HFFc6 (cell line): Measurements from ENCODE around the gene CDK5R2. TPM values are rescaled to one million over a fixed set of nuclear protein-coding genes. Genes with fewer than 3 reads are reported as not detected.

Source experiments
- DNase-seq: peaks from one replicate; pipeline ENCODE4 v3.0.0-alpha.2; 2018
- H3K27ac Mint-ChIP-seq: 2 replicates; pipeline ENCODE4 v1.8.0; 2020; ENCODE audit warnings: mild to moderate bottlenecking, mixed read lengths
- H3K27me3 Mint-ChIP-seq: 2 replicates; pipeline ENCODE4 v1.8.0; 2021; ENCODE audit warnings: mild to moderate bottlenecking, moderate library complexity, mixed read lengths; ENCODE audit not compliant: insufficient read depth
- H3K36me3 Mint-ChIP-seq: 2 replicates; pipeline ENCODE4 v1.8.0; 2021; ENCODE audit warnings: low read depth, mixed read lengths
- H3K4me1 Mint-ChIP-seq: 2 replicates; pipeline ENCODE4 v1.8.0; 2020; ENCODE audit warnings: low read depth, mixed read lengths
- H3K4me3 Mint-ChIP-seq: 2 replicates; pipeline ENCODE4 v1.8.0; 2020; ENCODE audit warnings: mild to moderate bottlenecking, moderate library complexity, mixed read lengths
- H3K9me3 Mint-ChIP-seq: 2 replicates; pipeline ENCODE4 v1.8.0; 2020; ENCODE audit warnings: mild to moderate bottlenecking, mixed read lengths
- total RNA-seq, 6 experiments: library from RNA; stranded (reverse); fragmentation: NEBNext Ultra II Directional; extraction: Animal tissue kit (Norgen Biotek cat#: 25700); gene quantifications; 2 replicates in 1 of 6; 3 replicates in 5 of 6; pipeline ENCODE4 v1.2.3, GENCODE V29; 2021
- TF ChIP-seq, protein P1 (sequence below): fragments of 200-600 bp; sonication (generic); IDR thresholded peaks from 2 replicates; pipeline ENCODE4 v1.5.0; 2021; ENCODE audit warnings: antibody characterized with exemption, mild to moderate bottlenecking

The CDK5R2 gene
- total RNA-seq, 6 experiments from 2014 or later = 0.07 to 0.15 (median 0.08) TPM; not detected in 2

DNA sequence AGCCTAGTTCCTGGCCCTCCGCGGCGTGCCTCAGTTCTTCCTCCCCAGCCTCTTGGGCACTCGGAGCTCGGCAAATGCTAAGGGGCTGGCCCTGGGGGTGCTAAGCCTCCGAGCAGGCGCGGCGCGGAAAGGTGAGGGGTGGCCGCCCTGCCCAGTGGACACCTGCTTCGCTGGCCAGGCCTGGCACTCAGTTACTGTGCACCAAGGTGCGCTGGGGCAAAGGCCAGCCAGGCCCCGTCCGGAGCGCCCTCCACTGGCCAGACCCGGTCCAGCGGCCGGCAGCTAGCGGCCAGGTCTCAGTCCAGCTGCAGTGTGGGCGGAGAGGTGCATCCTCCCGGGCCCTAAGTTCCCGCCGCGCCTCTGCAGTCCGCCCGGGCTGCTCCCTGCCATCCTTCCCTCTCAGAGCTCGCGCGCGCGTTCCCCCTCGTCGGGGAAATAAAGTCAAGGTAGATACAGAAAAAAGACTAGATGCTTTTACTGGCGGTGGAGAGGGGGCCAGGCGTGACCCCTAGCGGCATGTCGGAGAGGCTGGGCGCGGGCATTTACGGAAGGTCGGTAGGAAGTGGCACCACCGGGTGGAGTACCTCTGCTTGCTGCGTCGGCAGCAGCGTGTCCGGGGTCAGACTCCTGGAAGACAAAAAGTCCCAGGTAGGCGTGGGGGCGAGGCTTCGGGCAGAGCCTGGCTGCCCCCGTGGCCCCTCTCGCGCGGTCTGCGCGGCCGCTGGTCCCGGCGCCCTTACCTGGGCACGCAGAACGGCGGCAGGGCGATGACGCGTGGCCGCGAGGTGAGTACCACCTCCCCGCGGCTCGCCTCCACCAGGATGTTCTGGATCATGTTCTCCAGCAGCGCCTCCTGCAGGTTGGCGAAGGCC lies 43.2 kb downstream of the CDK5R2 start:
- Mint-ChIP-seq H3K27ac (no peak overlapping the region), H3K36me3 (no peaks in the 10 kb centered on the region)
- no peak for DNase-seq

DNA sequence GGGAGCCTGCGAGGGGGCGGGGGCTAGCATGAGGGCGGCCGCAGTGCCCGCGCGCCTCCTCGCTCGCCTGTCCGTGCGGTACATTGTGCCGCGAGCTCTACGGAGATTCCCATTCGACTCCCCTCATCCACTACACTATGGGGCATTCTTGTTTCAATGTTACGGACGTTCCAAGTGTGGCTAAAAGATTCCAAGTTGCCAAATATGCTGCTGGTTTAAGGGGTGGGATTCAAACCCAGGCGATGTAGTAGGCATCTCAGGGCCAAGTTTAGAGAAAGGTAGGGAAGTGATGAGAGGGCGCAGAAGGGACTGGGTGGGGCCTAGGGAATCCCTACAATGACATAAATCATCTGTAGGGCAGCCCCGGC lies 43.8 kb downstream of the CDK5R2 start:
- no peak for DNase-seq
- TF ChIP-seq, protein P1, sequence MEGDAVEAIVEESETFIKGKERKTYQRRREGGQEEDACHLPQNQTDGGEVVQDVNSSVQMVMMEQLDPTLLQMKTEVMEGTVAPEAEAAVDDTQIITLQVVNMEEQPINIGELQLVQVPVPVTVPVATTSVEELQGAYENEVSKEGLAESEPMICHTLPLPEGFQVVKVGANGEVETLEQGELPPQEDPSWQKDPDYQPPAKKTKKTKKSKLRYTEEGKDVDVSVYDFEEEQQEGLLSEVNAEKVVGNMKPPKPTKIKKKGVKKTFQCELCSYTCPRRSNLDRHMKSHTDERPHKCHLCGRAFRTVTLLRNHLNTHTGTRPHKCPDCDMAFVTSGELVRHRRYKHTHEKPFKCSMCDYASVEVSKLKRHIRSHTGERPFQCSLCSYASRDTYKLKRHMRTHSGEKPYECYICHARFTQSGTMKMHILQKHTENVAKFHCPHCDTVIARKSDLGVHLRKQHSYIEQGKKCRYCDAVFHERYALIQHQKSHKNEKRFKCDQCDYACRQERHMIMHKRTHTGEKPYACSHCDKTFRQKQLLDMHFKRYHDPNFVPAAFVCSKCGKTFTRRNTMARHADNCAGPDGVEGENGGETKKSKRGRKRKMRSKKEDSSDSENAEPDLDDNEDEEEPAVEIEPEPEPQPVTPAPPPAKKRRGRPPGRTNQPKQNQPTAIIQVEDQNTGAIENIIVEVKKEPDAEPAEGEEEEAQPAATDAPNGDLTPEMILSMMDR = no peak
- peaks cover 58% of the 10 kb centered on the region for H3K27me3 Mint-ChIP-seq
- H3K4me3 Mint-ChIP-seq = no peak overlapping the region
- H3K36me3 Mint-ChIP-seq = no peaks in the 10 kb centered on the region
- no peaks in the 10 kb centered on the region for H3K4me1 Mint-ChIP-seq
- H3K27ac Mint-ChIP-seq = no peak overlapping the region
- no peaks in the 10 kb centered on the region for H3K9me3 Mint-ChIP-seq

More for the DNA sequence above, 43.2 kb downstream of the CDK5R2 start:
- no peaks in the 10 kb centered on the region for H3K9me3 Mint-ChIP-seq
- H3K27me3 Mint-ChIP-seq = peaks cover 61% of the 10 kb centered on the region
- H3K4me1 Mint-ChIP-seq = no peaks in the 10 kb centered on the region
- no peak overlapping the region for H3K4me3 Mint-ChIP-seq
- TF ChIP-seq, protein P1 = peak; percentile 55; the same call in 1 of the 2 replicates

DNA sequence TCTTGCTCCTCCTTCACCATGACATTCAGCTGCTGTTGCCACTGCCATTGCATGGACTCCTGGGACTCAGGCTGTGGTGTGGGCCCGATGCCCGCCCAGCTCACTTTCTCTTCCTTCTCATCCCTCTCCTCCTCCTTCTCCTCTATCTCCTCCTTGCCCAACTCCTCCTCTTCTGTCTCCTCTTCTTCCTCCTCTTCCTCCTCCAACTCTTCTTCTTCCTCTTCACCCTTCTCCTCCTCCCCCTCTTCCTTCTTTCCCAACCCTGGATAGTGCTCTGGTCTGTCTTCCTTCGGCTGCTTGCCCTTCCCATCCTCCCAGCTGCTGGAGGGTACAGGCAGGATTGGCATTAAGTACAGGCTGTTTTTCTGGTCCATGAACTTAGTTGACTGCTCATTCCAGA lies 44.5 kb downstream of the CDK5R2 start:
- Mint-ChIP-seq H3K36me3 (no peaks in the 10 kb centered on the region), H3K4me1 (no peaks in the 10 kb centered on the region), H3K27me3 (peaks cover 54% of the 10 kb centered on the region), H3K9me3 (no peaks in the 10 kb centered on the region), H3K4me3 (no peak overlapping the region), H3K27ac (no peak overlapping the region)
- TF ChIP-seq, protein P1 = no peak
- no peak for DNase-seq

GRCh38 chr2:219009294-219009693 lies 49.8 kb downstream of the CDK5R2 start:
- Mint-ChIP-seq H3K36me3 (no peaks in the 10 kb centered on the region), H3K4me3 (no peak overlapping the region), H3K9me3 (no peaks in the 10 kb centered on the region), H3K4me1 (no peaks in the 10 kb centered on the region), H3K27me3 (peaks cover 46% of the 10 kb centered on the region), H3K27ac (no peak overlapping the region)
- DNase-seq = no peak
- TF ChIP-seq, protein P1 = no peak

DNA sequence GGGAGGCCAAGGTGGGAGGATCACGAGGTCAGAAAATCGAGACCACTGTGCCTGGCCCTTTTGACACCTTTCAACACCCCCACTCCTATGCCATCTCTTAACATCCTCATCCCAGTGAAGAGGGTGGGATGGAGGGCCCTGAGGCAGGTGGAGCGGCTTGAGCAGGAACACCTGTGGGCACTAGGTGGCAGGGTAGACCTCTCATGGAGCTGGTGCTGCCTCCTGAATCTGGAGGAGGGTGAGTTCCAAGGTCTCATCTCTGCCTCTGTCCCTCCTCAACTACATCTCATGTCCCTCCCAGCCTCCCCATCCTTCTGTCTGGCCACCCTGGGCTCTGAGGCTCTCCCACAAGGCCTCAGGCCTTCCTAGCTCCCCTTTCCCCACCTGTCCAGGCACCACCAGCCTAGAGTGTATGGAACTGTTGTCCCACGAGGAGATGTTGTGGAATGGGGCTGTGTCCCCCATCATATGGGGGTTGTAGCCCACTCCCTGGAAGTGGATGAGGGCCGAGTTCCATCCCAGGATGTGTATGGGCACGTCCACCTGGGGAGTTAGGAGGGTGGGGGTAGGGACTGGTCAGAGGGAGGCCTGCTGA lies 50.8 kb downstream of the CDK5R2 start:
- H3K9me3 Mint-ChIP-seq = no peaks in the 10 kb centered on the region
- TF ChIP-seq, protein P1 = peak; percentile 51; the same call in 1 of the 2 replicates
- no peaks in the 10 kb centered on the region for H3K4me1 Mint-ChIP-seq
- H3K27ac Mint-ChIP-seq = no peak overlapping the region
- no peak overlapping the region for H3K4me3 Mint-ChIP-seq
- H3K27me3 Mint-ChIP-seq = peaks cover 42% of the 10 kb centered on the region
- H3K36me3 Mint-ChIP-seq = no peaks in the 10 kb centered on the region
- peak; percentile 7 for DNase-seq
